KBM-7 (cell line): ENCODE data around the gene UBR4.
A peak's percentile ranks its signal among the peaks of the same experiment; 100 is the strongest.

ENCODE experiments used
- DNase-seq: peaks from one replicate; pipeline ENCODE4 v3.0.0-alpha.2; 2015
- in situ Hi-C: fragments of 300-500 bp; cut with MboI; formaldehyde crosslinking; loops from 2 replicates; pipeline ENCODE4 v1.14.3; 2020; ENCODE audit warnings: low sequenced_read_pairs, low pct_unique_long_range_greater_than_20kb, mixed read lengths

The UBR4 gene

DNA sequence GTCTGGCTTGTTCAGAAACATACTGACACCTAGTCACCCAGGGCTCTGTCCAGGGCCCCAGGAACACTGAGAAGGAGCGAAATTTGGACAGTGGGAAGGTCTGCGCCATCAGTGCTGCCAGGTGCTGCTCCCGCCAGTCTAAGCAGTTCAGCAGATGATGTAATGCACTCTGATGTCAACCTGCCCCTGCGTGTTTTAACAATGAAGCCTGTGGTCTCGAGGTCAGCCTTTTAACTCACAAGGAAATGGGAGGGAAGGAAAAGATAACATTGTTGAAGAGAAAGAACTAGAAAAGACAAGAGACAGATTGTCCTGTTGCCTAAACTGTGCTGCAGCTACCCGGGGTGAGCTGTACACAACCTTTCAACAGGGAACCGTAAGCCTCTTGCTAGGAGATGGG lies 127.0 kb downstream of the UBR4 start:
- in situ Hi-C loops, result loop anchor here (25.0 kb wide), 1 partner anchor 171 kb away; the partner anchor contains the start of gene ALDH4A1
- peak; percentile 41 for DNase-seq

DNA sequence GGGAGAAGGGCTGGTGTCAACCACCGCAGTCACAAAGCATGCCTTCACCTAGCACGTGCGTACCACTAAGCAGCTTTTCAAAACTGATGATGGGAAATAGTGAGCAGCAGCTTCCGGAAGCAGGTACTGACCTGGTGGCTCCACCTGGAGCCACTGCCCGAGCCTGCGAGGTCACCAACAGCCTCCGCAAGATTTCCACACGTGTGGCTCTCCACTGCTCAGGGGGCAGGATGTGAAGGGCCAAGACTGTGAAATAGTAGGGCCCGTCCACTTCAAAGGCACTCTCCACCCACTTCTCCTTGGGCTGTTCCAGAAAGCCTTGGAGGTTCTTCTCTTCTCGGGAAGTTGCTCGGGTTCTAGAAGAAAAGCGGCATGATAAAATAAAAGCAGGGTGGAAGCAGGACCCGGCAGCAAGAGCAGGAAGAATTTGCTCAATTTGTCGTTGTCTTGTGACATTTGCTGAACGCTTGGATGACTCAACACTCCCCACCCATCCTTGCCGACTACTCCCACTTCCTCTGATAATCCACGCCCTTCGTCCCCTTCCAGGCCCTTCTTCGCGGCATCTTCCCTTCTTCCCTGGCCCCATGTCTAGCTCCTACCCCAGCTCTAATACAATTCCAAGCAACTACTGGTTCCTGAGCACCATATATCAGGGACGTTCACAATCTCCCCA lies 128.7 kb downstream of the UBR4 start:
- DNase-seq, result peak; percentile 70
- in situ Hi-C loops, result loop anchor here (25.0 kb wide), 1 partner anchor 169 kb away; the partner anchor contains the start of gene ALDH4A1

DNA sequence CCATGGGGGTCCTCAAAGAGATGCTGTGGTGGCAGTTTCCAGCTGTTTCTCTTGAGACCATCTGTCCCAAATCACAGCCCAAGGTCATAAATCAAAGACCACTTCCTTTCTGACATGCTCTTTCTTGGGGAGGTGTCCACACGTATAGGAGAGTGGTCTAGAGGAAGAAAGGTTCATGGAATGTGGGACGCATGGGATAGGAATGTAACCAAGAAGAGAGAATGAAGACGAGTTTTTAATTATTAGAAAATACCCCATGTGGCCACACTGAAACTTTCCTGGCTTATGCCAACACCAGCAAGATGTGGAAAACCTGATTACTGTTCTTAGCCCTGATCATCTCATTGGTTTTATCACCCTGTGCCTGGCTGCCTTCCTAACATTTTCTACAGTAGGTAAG lies 129.3 kb downstream of the UBR4 start:
- in situ Hi-C loops, result loop anchor here (25.0 kb wide), 1 partner anchor 168 kb away; the partner anchor contains the start of gene ALDH4A1
- DNase-seq, result no peak

DNA sequence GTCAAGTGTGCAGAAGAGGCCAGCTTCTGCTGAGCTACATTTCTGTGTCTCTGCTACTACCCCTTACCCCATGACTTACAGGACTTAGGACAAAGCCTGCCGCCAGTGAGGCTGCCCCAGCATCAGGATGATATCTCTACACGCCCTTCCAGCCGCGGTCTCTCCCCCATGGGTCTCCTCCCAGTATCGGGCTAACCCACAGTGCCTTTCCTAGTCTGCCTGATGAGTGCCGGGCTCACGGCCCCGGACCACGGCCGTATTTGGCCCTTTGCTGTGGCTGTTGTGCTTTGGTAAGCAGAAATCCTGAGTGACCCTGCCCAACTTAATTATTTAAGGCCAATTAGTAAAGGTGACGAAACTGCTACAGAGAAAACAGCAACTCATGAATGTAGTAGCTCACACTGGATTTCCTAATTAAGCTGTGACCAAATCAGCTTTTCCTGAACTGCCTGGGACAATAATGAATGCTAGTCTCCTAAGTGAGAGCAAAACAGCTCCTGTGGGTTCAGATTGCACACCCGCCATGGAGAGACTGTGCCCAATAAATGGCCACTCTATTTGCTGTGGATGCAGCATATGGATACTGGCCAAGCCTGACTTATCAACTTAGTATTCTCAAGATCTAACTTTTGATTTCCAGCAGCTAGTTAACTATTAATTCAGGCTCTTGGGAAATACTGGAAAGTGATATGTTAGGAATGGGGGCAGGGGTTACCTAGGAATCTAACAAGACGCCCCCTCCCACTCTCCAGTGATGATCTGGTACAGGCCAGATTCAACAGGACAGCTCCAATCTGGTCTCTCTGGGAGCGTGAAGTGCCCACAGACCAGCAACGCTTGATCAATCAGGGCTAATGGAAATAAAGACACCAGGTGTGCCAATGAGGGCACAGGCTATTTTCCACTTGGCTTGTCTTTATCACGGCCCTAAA lies 130.3 kb downstream of the UBR4 start:
- DNase-seq, result no peak
- in situ Hi-C loops, result loop anchor here (25.0 kb wide), 1 partner anchor 168 kb away; the partner anchor contains the start of gene ALDH4A1

DNA sequence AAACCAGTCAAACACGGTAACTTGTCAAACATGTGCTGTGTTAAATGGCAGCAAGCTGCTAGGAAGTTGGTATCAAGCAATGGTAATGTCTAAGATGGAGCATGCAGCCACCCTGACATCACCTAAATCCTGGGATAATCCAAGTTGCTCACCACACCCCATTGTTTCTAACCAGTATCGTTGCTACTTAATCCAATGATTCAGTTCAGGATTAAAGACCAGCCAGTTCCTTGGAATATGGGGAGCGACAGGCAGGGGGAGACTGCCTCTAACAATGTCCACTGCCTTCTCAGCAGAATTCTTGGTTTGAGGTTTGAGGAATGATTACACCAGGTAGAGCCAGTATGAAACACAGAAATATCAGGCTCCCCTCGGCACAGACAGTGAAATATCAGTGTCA lies 131.5 kb downstream of the UBR4 start:
- in situ Hi-C loops, result loop anchor here (25.0 kb wide), 1 partner anchor 166 kb away; the partner anchor contains the start of gene ALDH4A1
- DNase-seq, result no peak

DNA sequence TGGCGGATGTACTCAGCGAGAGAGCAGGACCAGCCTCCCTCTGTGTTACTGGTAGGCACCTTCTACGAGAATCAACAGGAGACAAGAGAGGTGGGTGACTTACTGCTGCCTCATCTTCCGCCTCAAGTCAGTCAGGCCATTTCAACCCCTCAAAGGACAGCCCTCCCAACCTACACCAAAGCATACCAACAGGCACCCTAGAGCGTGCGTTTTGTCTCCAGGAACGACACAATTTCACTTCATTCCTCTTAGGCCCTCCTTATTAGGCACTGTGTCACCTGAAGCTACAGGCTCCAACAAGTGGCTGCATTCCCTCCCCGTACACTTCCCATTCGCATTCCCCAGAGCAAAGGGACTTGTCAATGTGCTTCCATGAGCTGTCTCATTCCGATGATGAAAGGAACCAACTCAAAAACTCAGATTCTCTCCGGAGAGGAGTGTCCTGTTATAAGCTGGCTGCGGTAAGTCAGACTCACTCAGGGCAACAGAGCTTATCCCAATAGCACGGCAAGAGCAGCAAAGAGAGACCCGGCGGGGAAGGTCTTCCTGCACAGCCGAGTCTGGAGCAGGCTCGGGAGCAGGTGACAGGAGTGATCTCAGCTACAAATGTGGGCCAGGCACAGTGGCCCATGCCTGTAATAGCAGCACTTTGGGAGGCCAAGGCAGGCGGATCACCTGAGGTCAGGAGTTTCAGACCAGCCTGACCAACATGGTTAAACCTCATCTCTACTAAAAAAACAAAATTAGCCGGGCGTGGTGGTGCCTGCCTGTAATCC lies 133.0 kb downstream of the UBR4 start:
- in situ Hi-C loops, result loop anchor here (25.0 kb wide), 1 partner anchor 165 kb away; the partner anchor contains the start of gene ALDH4A1
- no peak for DNase-seq

DNA sequence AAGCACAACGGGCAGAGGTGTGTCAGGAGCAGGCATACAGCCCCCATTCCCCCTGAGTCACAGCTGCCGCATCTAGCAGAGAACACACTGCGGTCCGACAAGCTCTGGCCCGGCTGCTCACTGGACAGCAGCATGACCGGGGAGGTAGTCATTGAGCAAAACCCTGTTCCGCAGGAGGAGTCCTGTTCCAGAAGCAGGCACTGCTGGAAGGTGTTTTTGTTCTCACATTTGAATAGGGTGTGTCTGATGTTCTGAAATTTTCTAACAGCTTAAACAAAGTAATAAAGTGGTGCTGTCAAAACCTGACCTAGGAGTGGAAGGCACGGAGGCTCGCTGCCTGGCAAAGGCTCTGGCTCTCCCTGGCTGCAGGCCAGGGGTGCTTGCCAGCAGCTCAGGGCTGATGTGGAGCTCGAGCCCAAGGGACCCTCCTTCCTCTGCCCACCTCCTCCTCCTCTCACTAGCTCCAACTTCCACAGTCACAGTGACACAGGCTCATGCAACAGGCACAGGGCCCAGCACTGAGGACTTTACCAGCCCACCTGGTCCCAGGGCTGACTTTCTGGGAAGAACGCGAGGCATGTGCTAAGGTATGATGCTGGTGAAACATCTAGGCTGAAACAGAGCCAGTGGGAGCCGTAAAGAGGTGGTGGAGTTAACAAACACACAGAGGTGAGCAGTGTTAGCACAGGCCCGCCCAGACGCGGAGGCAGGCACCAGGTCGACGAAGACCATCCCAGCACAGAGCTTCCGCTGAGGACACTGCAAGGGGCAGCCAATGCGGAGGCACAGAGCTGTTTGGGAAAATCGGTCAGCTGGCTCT lies 135.0 kb downstream of the UBR4 start:
- no peak for DNase-seq
- in situ Hi-C loops, result loop anchor here (25.0 kb wide), 1 partner anchor 163 kb away; the partner anchor contains the start of gene ALDH4A1

DNA sequence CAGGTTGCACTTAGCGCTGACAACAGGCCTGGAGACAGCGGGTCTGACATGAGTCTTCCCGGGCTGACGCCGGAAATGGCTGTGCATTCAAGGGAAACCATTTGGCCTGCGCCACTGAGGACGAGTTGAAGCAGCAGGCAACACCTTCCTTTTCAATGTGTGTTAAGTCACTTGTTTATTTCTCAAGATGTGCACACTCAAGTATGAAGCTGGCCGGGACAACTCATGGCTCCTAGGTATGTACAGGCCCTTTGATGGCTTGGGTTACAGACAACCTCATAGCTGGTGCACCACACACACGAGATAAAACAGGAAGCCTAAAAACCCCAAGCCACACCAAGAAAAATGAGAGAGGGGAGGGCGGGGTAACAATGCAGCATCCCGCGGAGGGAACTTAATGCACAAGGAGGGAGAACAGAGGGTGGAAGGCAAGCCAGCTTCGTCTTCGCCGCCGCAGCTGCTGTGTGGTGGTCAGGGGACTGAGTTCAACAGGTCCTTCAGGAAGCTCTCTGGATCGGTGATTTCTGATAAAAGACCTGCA lies 135.6 kb downstream of the UBR4 start:
- in situ Hi-C loops, result no loop called here
- no peak for DNase-seq

DNA sequence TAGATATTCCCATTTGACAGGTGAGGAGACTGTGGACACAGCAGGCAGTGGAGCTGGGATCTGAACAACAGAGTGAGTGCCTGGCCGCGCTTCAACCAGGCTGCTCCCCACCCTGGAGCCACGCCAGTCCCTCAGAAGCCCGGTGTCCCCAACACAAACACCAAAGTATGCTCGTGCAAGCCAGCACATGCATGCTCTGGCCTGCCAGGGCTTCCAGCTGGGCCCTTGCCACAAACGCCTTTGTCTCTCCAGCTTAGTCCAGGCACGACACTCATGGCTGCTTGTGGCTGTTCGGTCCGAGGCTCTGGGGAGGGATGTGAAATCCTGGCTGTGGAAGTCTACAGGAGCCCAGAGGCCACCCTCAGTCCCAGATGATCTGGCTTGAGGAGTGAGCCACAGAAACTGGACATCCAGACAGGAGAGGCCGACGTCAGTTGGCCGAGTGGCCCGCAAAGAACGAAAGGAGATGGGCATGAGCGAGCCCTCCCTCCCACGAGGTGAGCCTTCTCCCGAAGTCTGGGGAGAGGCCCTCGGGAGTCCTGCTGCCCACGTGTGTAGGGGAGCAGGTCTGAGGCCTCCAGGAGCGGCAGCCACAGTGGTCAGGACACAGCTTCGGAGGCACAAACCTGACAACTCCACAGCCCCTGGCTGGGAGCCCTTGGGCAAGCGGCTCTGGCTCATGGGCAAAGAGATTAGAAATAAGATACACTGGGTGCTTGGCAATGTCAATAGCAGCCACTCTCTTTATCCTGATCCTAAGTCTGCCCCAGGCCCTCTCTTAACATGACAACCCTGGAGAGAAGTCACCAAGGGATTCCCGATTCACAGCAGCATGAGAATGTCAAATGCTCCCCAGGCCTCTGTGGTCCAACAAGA lies 136.5 kb downstream of the UBR4 start:
- no peak for DNase-seq
- in situ Hi-C loops, result no loop called here

DNA sequence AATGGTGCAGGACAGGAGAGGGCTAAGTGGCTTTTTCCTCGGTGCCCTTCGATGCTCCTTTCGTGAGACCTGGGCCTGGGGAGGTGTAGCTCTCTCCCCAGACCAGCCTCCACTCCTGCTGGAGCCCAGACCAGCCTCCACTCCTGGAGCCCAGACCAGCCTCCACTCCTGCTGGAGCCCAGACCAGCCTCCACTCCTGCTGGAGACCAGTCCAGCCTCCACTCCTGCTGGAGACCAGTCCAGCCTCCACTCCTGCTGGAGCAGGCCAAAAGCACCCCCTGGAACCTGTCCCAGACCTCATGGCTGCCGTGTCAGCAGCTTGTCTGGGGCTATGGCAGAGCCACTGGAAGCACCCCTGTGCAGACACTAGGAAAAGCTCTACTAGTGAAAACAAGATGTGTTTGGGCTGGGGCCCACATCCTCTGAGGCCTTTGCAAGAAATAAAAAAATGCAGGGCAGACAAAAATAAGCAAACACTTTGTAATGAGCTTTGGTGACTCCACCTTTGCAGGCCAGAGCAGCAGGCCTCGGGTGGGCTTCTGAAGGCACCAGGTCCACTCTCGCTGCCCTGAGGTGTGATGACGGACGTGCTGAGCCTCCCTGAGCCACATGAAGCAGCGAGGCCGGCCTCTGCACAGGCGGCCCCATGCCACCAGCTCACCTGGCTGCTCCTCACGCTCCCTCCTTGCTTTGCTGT lies 137.6 kb downstream of the UBR4 start:
- in situ Hi-C loops, result no loop called here
- no peak for DNase-seq

DNA sequence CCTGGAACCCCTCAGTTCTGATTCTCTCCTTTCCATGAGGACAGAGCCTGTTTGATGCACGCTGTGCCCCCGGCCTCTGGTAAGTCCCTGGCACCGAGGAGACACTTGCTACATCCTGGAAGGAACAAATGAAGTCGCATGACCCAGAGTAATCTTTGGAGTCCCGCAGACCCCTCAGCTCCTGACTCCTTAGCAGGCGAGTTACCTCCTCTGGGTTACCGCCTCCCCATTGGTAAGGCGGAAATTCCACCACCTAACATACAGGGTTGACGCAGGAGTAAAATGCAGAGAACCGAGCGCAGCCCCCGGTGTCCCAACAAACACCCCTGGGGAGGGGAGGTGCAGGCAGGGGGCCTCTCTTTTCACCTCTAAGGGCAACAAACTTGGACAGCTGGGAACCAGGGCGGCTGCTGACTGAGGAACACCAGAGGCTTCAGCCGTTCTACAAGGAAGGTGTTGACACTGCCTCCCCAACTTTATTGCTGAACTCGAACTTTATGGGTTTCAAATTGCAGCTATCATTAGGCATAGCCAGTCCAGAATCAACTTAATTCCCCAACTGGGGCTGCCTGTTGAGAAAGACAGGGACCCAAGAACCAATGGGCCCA lies 138.3 kb downstream of the UBR4 start:
- no peak for DNase-seq
- in situ Hi-C loops, result no loop called here

DNA sequence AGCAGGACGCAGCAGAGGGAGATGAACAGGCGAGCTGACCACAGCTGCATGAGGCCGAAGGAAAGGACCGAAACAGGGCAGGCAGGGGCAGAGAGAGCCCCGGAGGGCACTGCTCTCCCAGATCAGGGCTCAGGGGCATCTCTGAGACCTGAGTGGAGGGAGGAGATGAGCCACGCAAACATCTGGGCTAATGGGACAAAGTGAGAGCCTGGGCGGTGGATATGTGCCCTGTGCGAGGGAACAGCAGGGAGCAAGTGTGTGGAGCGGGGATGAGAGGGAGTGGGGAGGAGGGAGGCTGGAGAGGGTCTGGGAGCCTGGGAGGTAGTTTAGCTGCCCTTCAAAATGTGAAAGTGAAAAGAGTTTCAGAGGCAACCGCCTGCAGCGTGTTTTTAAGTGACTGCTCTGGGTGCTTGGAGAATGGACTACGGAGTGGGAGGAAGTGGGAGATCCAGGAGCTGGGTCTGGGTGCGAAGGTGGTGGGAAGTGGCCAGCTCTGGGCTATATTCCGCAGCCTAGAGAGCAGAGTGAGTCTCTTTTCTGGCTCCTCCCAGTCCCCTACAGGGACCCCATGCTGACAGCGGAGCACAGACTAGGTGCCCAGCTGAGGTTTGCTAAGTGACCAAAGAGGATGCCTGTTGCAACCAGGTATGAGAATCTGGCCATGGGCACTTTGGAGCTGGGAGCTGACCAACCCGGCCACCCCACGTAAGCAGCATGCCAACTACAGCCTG lies 139.0 kb downstream of the UBR4 start:
- no peak for DNase-seq
- in situ Hi-C loops, result no loop called here

DNA sequence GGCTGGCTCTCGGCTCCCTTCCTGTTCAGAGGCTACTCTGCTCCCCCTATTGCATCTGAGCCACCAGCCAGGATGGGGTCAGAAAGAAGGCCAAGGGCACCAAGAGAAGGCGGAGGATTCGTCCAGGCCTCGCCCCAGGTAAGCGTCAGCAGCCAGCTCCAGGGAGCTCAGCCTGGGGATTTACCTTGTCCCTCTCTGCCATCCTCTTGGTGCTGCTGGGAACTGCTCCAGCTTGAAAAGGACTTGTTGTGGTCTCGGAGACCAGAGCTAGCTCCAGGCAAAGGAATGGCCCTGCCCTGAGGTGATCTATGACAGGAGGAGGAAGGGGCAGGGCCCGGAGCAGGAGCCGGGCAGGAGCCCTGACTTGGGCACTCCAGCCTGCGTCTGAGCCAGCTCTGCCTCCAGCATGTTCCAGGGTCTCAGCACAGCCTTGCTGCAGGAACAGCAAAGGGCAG lies 139.8 kb downstream of the UBR4 start:
- in situ Hi-C loops, result no loop called here
- DNase-seq, result no peak

DNA sequence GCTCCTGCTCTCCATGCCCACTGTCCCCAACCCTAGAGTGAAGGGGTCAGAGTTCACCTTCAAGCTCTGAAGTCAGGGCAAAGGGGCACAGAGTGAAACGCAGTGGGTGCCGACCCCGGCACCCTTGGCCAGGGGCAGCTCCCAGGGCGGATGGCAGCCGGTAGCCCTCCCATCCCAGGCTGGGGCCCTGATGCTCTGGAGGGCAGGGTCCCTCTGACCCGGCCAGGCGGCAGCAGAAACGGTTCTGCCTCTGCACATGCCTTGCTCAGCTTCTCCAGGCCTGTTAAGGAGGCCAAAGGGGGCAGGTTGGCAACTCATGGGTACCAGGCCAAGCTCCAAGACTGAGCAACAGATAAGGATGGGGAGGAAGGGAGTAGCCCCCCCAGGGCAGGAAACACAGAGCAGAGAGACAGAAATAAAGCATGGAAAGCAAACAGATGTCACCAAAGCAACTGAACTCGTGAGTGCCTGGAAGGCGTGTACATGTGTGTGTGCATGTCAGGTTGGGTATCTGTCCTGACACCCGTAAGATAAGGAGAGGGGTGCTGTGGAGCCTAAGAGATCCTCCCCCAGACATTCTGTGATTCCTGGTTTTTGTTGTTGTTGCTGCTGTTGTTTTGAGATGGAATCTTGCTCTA lies 141.3 kb downstream of the UBR4 start:
- no peak for DNase-seq
- in situ Hi-C loops, result no loop called here

DNA sequence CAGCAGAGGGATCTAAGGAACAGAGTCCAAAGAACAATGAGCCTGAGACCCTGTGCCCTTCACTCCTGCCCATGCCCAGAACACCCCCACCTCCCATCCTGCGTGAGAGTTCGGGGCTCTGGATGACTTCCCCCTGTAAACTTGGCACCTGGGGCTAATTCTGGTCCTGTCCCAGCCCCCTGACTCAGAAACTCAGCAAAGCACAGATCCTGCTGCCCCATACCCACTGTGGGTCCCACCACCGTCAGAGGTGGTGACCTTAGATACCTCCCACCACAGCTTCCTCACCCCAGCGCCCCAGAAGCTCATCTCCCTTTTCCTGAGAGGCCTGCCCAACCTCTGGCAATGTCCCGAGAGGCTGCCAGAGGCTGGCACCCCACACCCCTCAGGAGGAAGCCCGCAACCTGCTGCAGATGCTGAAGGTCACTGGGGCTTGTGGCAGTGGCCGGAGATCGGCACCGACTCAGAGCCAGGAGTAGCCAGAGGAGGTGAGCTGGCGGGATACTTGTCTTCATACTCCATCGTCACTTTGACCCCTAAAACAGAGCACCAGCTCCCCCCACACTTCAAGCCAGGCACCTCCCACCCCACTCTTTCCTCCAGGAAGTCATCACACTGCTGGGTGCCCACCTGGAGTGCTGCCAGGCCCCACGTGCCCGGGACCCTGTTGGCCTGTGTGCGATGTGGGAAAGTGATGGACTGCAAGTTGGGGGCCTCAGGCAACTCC lies 142.0 kb downstream of the UBR4 start:
- DNase-seq, result no peak

More for the DNA sequence above, 142.0 kb downstream of the UBR4 start:
- in situ Hi-C loops, result no loop called here
